ENCODE measurements around the gene PRDX1.
"Not testable (repeated sequence)": the region's sequence is repeated elsewhere in the genome, so short reads cannot be mapped to it uniquely, and the experiment has no call there.

The PRDX1 gene

GRCh38 chr1:45507195-45507594 lies 14.5 kb downstream of the PRDX1 start:
- in situ Hi-C loops (cut with MboI; ENCODE audit: low sequenced_read_pairs) = loop anchor here (5.0 kb wide), 1 partner anchor 60 kb away; no protein-coding TSS in a partner anchor

- in situ Hi-C loops (cut with MboI; ENCODE audit: low sequenced_read_pairs) = no loop called here
Observed at GRCh38 chr1:45503462-45504360, 18.0 kb downstream of the PRDX1 start.

GRCh38 chr1:45501505-45501859 lies 20.2 kb downstream of the PRDX1 start:
- in situ Hi-C loops (cut with MboI; ENCODE audit: low sequenced_read_pairs) = no loop called here

- in situ Hi-C loops (cut with MboI; ENCODE audit: low sequenced_read_pairs) = loop anchor here (5.0 to 10.0 kb wide), 2 partner anchors 142 to 485 kb away; partner anchors contain the start of genes HECTD3 and UROD
Observed at GRCh38 chr1:45499415-45499769, 22.3 kb downstream of the PRDX1 start.

- in situ Hi-C loops (cut with MboI; ENCODE audit: low sequenced_read_pairs) = loop anchor here (5.0 to 10.0 kb wide), 2 partner anchors 141 to 483 kb away; partner anchors contain the start of genes HECTD3 and UROD
Observed at GRCh38 chr1:45498279-45498678, 23.4 kb downstream of the PRDX1 start.

- in situ Hi-C loops (cut with MboI; ENCODE audit: low sequenced_read_pairs) = loop anchor here (10.0 kb wide), 1 partner anchor 478 kb away; the partner anchor contains the start of genes HECTD3 and UROD
Observed at GRCh38 chr1:45493116-45493697, 28.5 kb downstream of the PRDX1 start.

- in situ Hi-C loops (cut with MboI; ENCODE audit: low sequenced_read_pairs) = loop anchor here (10.0 kb wide), 1 partner anchor 478 kb away; the partner anchor contains the start of genes HECTD3 and UROD
Observed at GRCh38 chr1:45492691-45493090, 29.0 kb downstream of the PRDX1 start.

GRCh38 chr1:45491487-45492260 lies 30.0 kb downstream of the PRDX1 start:
- in situ Hi-C loops (cut with MboI; ENCODE audit: low sequenced_read_pairs) = loop anchor here (10.0 kb wide), 1 partner anchor 477 kb away; the partner anchor contains the start of genes HECTD3 and UROD

GRCh38 chr1:45490626-45491486 lies 30.8 kb downstream of the PRDX1 start, which contains the start of gene TESK2:
TSS of gene TESK2 (minus strand) at chr1:45491163. CDS start at chr1:45457785, 33,378 bp downstream.
- in situ Hi-C loops (cut with MboI; ENCODE audit: low sequenced_read_pairs) = loop anchor here (10.0 kb wide), 1 partner anchor 476 kb away; the partner anchor contains the start of genes HECTD3 and UROD

- in situ Hi-C loops (cut with MboI; ENCODE audit: low sequenced_read_pairs) = loop anchor here (10.0 kb wide), 1 partner anchor 475 kb away; the partner anchor contains the start of genes HECTD3 and UROD
Observed at GRCh38 chr1:45490121-45490625, 31.5 kb downstream of the PRDX1 start.

GRCh38 chr1:45489379-45489778 lies 32.3 kb downstream of the PRDX1 start:
- in situ Hi-C loops (cut with MboI; ENCODE audit: low sequenced_read_pairs) = not testable (repeated sequence)

GRCh38 chr1:45488666-45489377 lies 32.9 kb downstream of the PRDX1 start:
- in situ Hi-C loops (cut with MboI; ENCODE audit: low sequenced_read_pairs) = no loop called here

- in situ Hi-C loops (cut with MboI; ENCODE audit: low sequenced_read_pairs) = no loop called here
Observed at GRCh38 chr1:45485949-45486348, 35.7 kb downstream of the PRDX1 start.

GRCh38 chr1:45479039-45479748 lies 42.5 kb downstream of the PRDX1 start:
- in situ Hi-C loops (cut with MboI; ENCODE audit: low sequenced_read_pairs) = no loop called here

GRCh38 chr1:45478121-45478814 lies 43.4 kb downstream of the PRDX1 start:
- in situ Hi-C loops (cut with MboI; ENCODE audit: low sequenced_read_pairs) = no loop called here

- in situ Hi-C loops (cut with MboI; ENCODE audit: low sequenced_read_pairs) = no loop called here
Observed at GRCh38 chr1:45477646-45478045, 44.0 kb downstream of the PRDX1 start.

- in situ Hi-C loops (cut with MboI; ENCODE audit: low sequenced_read_pairs) = not testable (repeated sequence)
Observed at GRCh38 chr1:45474194-45474593, 47.5 kb downstream of the PRDX1 start.

GRCh38 chr1:45473302-45473701 lies 48.4 kb downstream of the PRDX1 start:
- in situ Hi-C loops (cut with MboI; ENCODE audit: low sequenced_read_pairs) = no loop called here
